BJ (cell line): ENCODE measurements around the gene LDLRAD3. TPM values are rescaled to one million over a fixed set of nuclear protein-coding genes. Genes with fewer than 3 reads are reported as not detected.

ENCODE experiments used
- CTCF ChIA-PET: fragments of 350-600 bp; formaldehyde crosslinking; extraction: SDS; loops from one replicate; lab custom pipeline; 2021; ENCODE audit warnings: antibody characterized with exemption, inconsistent platforms; lab: Yijun Ruan, JAX
- POLR2A ChIA-PET: fragments of 300-600 bp; sonication (Branson Sonifier 250); formaldehyde crosslinking; extraction: SDS; loops from one replicate; lab custom pipeline; 2021; ENCODE audit warnings: antibody characterized with exemption; lab: Charles Lee
- DNase-seq: peaks from one replicate; pipeline ENCODE4 v3.0.0-alpha.2; 2011; ENCODE audit warnings: low read depth
- H3K27me3 ChIP-seq: 2 replicates; pipeline ENCODE4 v1.6.0; 2011; ENCODE audit warnings: low read length; ENCODE audit not compliant: control insufficient read depth, insufficient read depth
- H3K36me3 ChIP-seq: 2 replicates; pipeline ENCODE4 v1.5.1; 2011; ENCODE audit warnings: low read length; ENCODE audit not compliant: control insufficient read depth, insufficient read depth
- H3K4me3 ChIP-seq: 2 replicates; pipeline ENCODE4 v1.5.1; 2011; ENCODE audit warnings: low read depth, mild to moderate bottlenecking, control low read depth, low read length
- CTCF ChIP-seq: IDR thresholded peaks from 2 replicates; pipeline ENCODE4 v1.5.1; 2011; ENCODE audit warnings: low read depth, mild to moderate bottlenecking, control low read depth, inconsistent platforms, low read length, moderate library complexity; ENCODE audit not compliant: insufficient read depth
- polyA plus RNA-seq: library from polyadenylated mRNA; depleted of rRNA; stranded (reverse); fragments of >200 nt; gene quantifications from 2 replicates; pipeline ENCODE4 v1.2.3, GENCODE V29; 2011

The LDLRAD3 gene
- polyA plus RNA-seq, 1 experiment: 3.5 TPM

GRCh38 chr11:36238036-36238631 is 294.3 kb downstream of the LDLRAD3 start:
- H3K27me3 ChIP-seq: peaks cover 12% of the 10 kb centered on the region
- no peak for DNase-seq
- H3K36me3 ChIP-seq: no peaks in the 10 kb centered on the region
- TF ChIP-seq CTCF: no peak
- ChIA-PET POLR2A (no interaction called here), CTCF (interaction anchor here (0.6 kb wide), 1 partner anchor 1245 kb away, joined by 3 read pairs; no protein-coding TSS in a partner anchor)
- H3K4me3 ChIP-seq: no peak overlapping the region

- DNase-seq: no peak
- Histone ChIP-seq H3K27me3 (peaks cover 14% of the 10 kb centered on the region), H3K4me3 (no peak overlapping the region), H3K36me3 (no peaks in the 10 kb centered on the region)
- TF ChIP-seq CTCF: no peak
- ChIA-PET CTCF (no interaction called here), POLR2A (no interaction called here)
Observed at GRCh38 chr11:36238881-36239280, 295.0 kb downstream of the LDLRAD3 start.

GRCh38 chr11:36239636-36240035 is 295.8 kb downstream of the LDLRAD3 start:
- TF ChIP-seq CTCF: no peak
- ChIA-PET CTCF (no interaction called here), POLR2A (no interaction called here)
- peaks cover 14% of the 10 kb centered on the region for H3K27me3 ChIP-seq
- no peak for DNase-seq
- H3K4me3 ChIP-seq: no peak overlapping the region
- no peaks in the 10 kb centered on the region for H3K36me3 ChIP-seq

- peaks cover 16% of the 10 kb centered on the region for H3K27me3 ChIP-seq
- POLR2A ChIA-PET: no interaction called here
- H3K36me3 ChIP-seq: no peaks in the 10 kb centered on the region
- no peak for DNase-seq
- H3K4me3 ChIP-seq: no peak overlapping the region
- CTCF ChIA-PET: no interaction called here
- TF ChIP-seq CTCF: no peak
Observed at GRCh38 chr11:36240173-36240572, 296.3 kb downstream of the LDLRAD3 start.

GRCh38 chr11:36240801-36241200 is 296.9 kb downstream of the LDLRAD3 start:
- CTCF ChIA-PET: no interaction called here
- POLR2A ChIA-PET: no interaction called here
- Histone ChIP-seq H3K4me3 (no peak overlapping the region), H3K27me3 (peaks cover 16% of the 10 kb centered on the region), H3K36me3 (no peaks in the 10 kb centered on the region)
- DNase-seq: no peak
- no peak for TF ChIP-seq CTCF
